ENCODE data around the gene HSCB.

- TF ChIP-seq CTCF (IDR thresholded peaks at IDR 0.05), result no peak
- TF ChIP-seq POLR2A (IDR thresholded peaks at IDR 0.05), result no peak
Observed at GRCh38 chr22:28779833-28780232, 38.0 kb downstream of the HSCB start.
